HG03064 (cell line): ENCODE data around the gene LPCAT1.

Source experiments
- ATAC-seq: cut with Tn5 transposase; IDR thresholded peaks from one replicate; pipeline ENCODE4 v1.9.1; 2021; ENCODE audit warnings: low read depth; ENCODE audit not compliant: unreplicated experiment

LPCAT1 gene

DNA sequence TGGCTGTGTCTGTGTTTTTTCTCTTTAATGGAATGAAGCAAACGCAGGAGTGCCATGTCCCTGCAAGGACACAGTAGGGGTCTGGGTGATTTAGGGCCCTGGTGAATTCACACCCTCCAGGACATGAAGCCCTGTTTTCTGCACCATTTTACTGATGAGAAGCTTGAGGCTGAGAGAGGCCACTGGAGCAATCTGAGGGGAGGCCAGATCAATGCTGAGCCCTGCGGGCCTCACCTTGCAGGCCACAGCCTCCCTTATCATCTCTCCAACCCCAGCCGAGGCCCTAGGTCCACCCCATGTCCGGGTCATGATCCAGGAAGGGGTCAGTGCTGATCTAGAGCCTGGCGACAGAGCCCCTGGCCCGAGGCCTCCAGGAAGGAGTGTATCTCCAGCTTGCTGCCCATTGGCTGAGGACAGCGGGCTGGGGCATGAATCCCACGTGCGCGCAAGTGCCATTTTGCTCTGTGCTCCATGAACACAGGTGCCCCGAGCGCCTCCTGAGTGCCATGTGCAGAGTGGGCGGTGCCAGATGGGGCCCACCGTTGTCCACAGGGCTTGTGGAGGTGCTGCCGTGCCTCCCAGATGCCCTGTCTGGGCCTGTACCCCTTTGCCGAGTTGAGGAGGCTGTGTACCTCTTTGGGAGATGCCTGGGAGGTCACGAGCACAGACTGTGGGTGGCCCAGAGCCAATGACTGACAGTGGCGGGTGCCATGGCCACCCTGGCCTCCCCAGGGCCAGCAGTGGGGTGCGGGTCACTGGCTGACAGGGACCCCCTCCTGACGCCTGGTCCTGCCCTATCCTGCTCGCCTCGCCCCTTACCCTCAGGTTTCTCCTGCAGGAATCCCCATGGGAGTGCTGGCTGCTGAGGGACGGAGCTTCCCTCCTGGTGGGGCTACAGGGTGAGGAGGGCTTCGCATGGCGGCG is 32.3 kb upstream of the LPCAT1 start:
- ATAC-seq: no peak

DNA sequence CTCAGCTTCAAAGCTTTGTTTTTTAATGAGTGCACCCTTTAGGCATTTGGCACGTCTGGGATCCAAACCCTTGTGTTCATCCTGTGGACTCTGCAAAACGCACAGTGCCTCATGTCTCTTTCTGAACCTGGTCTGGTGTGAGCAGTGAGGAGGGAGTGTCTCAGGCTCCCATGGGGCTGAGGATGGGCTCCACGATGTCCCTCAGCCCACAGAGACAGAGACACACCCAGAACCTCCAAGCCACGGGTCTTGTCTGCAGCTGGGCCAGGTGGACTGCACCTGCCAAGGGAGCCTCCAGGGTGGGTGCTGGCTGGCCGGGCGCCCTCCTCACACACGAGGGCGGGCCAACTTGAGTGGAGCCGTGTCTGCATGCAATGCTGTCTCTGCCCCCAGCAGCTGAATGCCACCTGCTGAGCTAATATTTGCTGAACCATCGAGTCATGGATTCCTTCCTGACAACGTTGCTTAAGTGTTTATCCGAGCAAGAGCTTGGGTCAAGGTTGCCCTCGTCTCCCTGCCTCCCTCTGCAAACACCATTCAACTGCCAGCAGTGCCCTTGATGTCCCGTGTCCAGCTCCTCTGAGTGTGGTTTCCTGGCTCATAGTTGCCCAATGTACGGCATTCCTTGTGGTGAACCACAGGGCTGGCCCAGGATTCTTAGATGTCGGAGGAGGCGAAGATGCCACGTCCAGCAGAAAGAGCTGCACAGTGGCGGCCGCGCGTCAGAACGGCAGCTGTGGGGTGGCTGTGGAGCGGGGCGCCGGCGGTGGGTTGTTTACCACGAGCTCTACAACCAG is 31.4 kb upstream of the LPCAT1 start:
- no peak for ATAC-seq

DNA sequence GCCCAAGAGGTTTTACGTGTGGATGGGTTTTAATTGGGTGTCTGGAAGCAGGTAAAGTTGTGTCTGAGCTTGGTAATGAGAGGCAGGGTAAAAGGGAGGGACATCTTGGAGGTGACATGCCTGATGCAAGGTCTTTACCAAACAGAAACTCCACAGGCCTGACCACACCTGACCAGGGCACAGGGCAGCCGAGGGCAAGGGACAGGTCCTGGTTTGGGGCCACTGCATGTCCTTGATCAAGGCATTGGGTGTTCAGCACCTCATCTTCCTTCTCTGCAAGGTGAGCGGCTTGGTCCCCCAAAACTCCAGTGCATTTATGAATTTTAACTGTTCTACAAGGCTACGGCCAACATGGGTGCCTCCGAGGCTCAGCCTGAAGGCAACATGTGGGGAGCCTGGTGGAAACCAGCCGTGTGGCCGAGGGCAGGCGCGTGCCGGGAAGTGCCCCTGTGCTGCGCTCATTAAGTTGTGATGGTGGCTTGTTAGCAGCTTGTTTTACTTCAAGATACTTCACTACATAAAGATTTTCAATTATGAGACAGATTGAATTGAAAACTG is 30.7 kb upstream of the LPCAT1 start:
- ATAC-seq: no peak

DNA sequence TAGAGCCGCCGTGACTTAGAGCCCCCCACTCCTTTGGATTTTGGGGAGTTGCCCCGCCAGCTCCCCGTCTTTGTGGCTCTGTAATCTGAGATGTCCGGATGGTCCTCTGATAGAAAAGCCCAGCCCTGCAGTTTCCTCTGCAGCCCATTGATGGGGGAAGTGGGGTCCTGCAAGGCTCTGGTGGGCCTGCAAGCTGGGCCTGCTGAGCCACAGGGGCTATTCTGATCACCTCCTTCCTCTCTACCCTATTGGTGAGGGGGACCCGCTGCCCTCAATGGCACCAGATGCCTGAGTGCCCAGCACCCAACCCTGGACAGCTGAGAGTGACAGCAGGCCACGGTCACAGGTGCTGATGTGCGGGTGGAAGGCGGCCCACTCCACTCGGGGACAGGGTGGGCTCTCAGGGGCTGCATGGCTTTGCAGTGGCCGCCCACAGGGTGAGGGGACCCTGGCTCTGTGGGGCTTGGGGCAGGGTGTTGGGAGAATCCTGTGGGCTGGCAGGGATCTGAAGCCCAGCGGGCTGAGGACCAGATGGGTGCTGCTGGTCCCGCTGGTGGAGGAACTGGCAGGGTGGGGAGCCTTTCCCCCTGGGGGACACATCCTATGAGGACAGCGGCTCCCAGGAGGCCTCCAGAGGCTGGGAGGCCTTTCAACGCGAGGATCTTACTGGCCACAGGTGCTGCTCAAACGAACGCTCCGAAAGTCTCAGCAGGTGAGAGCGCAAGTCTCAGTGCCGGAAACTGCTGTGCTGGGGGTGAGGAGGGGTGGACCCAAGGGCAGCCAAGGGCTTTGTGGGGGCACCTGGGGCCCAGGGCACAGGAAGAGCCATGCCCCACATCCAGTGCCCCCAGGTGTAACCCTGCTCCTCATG is 30.0 kb upstream of the LPCAT1 start:
- no peak for ATAC-seq

DNA sequence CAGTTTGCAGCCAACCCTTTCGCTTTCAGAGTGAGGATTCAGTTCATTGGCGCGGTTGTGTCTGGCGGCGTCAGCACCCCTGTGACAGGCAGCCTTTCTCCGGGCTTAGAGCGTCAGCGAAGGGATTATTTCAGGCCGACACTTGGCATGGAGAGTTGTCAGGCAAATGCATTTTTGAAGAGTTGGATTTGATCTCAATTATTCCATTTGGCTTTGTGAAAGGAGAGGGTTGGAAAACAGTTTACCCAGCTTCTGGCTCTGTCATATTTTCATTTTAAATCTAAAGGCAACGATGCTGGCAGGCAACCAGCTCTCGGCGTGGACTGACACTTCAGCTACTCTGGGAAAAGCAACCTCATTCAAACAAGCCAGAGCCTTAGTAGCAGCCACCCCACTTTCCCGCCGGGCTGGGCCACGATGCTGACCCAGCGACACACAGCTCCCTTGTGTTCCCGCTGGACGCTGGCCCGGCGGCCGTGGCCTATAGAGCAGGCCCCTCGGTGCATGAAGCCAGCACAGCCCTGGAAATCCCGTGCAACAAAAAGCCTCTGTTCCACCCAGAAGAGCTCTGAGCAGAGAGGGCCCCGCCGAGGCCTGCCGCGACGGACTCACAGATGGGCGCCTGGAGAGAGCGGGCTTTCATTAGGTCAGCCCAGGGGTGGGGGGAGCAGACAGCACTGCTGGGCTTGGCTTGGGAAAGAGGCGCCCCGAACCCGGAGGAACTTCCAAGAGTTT is 28.9 kb upstream of the LPCAT1 start:
- no peak for ATAC-seq

DNA sequence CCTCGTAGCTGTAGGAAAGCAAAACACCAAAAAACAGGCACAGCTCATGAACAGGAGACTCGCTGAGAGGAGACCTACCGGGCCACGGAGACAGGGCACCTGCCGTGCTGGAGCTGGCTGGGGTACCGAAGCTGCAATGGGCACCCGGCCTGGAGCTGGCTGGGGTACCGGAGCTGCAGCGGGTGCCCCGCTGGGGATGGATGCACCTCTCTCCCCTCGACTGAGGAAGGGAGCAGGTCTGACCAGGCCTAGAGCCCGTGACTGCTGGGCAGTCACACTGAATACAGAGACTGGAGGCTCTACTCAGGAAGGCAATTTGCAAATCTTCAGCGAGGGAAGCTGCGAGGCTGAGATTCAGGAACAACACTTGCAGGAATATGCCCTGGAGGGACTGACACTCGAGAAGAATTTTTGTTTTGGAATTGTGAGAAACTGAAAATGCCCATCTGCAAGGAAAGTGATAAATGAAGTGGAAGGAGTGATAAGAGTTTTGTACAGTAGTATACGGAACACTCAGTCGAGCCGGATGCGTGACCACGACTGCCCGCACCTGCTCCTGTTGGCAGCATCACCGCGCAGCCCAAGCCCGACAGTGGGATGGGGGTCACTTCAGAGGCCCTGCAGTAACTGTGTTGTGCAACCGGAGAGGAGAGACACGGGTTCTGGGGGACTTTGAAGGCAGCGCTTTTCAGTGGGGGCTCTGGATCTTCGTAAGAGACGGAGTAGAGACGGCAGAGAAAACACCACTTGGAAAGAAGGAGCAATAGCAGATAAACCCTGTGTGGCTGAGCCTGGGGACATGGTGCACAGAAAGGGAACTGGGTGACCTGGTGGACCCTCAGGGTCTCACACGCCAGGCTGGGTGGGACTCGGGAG is 27.9 kb upstream of the LPCAT1 start:
- no peak for ATAC-seq

DNA sequence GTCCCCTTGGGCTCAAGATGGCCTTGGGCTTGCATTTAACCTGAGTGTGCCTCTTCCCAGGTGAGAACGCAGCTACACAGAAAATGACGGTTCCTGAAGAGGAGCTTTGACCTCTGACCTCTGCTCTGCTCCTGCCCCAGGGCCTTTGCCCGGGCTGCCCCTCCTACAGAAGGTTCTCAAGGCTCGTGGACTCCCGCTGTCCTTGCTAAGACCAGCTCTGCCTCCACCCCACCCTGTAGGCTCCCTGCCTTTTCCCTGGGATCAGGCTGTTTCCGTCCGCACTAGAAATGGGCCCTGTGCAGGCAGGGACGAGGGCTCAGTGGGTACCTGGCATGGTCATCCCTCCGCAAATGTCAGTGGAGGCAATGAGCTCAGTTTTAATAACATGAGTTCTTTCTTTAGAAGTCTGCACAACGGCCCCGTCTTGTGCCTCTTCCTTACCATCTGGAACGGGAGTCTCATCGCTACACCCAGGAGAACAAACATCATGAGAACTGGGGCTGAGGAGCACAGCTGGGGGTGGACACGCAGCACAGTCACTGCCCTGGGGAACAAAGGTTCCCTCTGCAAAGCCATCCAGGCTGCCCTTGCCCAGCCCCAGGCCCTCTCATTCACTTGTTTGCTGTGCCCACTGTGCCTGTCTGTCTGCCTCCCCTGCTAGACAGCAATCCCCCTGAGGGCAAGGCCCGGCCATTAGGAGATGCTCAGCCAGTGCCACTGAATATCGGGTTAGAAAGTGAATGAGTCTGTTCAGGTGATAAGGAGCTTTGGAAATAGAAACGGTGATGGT is 26.7 kb upstream of the LPCAT1 start:
- no peak for ATAC-seq

DNA sequence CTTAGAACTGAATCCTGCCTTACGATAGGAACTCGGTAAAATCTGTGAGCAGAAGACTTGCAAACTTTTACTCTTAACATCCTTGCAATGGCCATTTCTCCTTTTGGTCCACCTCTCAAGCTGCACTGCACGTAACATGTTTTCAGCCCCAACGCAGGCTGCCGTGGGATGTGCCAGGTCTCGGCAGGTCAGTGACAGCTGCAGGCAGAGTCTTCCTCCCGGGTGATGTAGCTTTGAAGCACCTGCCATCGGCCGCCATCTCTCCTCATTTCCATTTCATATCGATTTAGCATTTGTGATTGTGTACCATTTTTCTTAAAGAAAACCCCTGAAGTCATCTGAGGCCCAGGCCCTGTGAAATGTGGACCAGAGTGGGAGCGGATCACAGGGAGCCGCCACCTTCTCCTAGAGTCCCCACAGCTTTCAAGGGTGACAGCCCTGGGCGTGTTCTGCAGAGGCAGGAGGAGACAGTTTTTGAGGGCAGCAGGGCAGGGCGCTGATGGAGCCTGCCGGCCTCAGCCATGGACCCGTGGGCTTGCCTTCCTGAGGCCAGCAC is 25.8 kb upstream of the LPCAT1 start:
- ATAC-seq: no peak

DNA sequence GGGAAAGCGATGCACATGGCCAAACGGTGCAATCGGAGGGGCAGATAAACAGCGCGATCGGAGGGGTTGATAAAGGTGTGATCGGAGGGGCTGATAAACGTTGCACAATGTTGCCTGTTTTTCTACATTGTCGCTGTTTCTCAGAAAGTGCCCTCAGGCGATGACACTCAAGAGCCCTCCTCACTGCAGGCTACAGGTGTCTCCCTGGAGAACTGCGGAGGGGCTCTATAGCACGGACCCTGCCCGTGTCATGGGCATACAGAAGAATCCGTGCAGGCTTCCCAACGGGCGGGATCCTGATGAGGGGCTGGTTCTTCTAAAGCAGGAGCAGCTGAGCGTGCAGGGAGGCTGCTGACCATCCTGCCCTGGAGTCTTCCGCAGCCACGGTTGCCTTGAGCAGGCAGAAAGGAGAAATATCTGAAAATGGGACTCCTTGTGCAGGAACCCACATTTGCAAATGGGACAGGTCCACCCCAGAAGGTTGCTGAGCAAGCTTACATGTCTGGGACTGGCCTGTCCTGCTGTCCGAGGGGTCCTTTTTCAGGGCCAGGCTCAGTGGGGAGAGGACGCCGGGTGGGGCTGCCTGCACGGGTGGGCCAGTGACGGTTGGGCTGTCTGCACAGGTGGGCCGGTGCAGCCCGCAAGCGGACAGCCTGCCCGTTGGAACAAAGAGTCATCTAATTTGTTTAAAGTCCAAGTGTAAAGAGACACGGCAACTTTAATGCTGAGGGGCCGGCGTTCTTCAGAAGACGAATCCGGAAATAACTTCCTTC is 25.1 kb upstream of the LPCAT1 start:
- ATAC-seq: no peak

DNA sequence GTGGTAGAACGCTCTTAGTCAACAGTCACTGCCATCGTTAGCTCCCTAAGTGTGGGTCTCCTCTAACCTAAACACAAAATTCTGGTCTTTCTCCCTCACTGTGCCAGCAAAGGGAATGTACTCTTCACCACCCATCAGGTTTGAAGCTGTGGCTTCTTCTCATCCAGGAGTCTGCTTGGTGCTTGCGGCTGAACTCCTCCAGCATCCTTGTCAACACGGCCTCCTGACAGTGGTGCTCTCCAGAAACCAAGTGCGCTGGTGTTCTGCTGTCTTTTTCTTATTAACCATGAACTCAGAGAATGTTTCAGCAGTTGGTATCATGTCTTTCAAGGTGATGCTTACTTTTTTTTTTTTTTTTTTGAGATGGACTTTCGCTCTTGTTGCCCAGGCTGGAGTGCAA is 23.9 kb upstream of the LPCAT1 start:
- no peak for ATAC-seq

DNA sequence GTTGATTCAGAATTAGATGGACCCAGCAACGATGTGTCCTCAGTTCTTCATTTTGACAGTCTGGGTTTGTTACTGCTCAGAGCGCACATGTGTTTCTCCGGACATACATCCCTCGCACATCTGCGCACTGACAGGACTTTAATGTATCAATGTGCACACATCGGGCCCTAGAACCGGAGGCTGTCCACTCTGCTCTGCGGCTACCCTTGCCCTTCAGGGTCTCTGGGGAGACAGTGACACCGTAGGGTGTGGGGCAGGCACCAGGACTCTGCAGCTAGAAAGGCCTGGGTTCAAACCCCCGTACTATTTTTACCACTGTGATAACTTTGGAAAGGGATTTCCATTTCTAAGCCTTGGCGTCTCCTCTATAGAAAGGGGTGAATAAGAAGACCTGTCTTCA is 23.5 kb upstream of the LPCAT1 start:
- no peak for ATAC-seq

DNA sequence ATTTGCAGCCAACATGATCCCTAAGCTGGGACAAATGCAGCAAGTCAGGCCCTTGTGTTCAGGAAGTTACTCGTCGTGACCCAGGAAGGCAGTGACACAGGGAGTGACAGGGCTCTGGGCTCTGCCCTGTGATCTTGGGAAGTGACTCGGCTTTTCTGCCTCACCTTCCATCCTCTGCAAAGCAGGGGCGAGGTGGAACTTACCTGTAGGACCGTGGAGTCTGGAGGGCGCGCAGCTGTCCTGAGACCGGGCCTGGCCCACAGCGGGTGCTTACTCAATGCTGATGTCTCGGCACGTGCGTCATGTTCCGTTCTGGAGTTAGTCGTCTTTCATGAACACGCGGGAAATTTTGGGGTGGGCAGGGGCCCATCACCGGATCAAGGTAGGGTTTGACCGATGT is 22.8 kb upstream of the LPCAT1 start:
- ATAC-seq: no peak

DNA sequence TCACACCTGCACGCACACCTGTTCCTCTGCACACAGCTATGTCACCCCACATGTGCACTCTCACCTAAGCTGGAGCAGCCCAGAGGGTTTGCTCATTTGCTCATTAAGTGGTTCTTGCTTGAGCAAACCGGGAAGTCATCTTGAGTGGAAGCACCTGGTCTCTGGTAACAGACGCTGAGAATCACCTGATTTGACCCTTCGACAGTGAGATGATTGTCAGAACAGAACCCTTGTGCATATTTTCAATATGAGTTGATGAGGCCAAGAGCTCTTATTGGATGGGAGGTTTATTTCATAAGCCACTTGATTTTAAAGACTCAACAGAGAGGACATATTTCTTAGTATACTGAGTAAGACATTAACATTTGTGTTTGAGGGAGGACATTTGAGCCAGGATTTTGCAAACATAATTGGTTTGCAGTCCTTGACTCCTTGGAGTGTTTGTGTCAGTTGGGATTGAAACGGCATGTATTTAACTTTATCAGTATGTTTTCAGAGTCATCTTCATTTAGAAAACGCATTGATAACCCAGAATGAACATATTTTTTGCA is 22.1 kb upstream of the LPCAT1 start:
- ATAC-seq: no peak

DNA sequence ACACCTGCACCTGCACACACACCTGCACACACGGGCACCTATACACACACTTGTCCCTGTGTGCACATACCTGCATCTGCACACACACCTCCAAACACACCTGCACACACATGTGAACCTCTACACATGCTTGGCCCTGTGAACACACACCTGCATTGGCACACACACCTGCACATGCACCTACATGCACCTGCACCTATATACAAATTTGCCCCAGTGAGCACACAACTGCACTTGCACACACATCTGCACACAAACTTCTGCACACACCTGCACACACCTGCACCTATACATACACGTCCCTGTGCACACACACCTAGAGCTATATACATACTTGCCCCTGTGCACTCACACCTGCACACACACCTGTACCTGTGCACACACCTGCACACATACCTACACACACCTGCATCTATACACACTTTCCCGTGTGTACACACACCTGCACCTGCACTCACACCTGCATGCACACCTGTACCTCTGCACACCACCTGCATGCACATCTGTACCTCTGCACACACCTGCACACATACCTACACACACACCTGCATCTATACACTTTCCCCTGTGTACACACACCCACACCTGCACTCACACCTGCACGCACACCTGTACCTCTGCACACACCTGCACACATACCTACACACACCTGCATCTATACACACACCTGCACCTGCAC is 21.5 kb upstream of the LPCAT1 start:
- no peak for ATAC-seq

DNA sequence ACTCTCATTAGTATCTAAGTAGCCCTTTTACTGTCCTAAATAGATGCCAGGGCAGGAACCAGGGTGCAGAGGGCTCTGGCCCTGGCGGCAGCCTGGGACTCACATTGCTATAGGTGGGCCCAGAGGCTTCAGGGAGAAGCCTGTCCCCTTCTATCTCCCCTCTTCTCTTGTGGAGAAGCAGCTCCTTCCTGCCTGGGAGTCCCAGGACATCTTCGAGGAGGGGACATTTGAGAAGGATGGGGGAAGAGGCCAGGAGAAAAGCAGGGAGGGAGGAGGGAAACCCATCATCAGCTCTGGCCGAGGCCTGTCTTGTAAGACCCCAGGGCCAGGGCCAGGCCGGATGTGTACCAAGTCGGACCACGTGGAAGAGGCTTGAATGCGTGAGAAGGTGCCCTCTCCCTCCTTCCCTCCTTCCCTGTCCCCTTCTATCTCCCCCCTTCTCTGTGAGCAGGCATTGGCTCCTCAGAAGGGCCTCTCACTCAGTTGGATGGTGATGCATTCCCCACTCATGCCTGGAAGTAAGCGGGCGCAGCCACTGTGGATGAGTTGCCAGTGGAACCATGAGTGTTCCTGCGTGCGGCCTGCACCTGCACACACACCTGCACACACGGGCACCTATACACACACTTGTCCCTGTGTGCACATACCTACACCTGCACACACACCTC is 20.7 kb upstream of the LPCAT1 start:
- no peak for ATAC-seq
